Fibroblast of lung (primary cell): Measurements from ENCODE around the gene BCAS1. TPM values are rescaled to one million over a fixed set of nuclear protein-coding genes. Genes with fewer than 3 reads are reported as not detected.

ENCODE experiments used
- DNase-seq, 2 donors: peaks; one replicate each; pipeline versions ENCODE4 v3.0.0 to v3.0.0-alpha.2; 2010; ENCODE audit warnings: low read depth in 2 of 2
- H2AFZ ChIP-seq: 2 replicates; pipeline ENCODE4 v1.5.1; 2012; ENCODE audit warnings: low read length, control low read depth, inconsistent platforms
- H3K27ac ChIP-seq: 2 replicates; pipeline ENCODE4 v1.5.1; 2011; ENCODE audit warnings: low read length, control low read depth; ENCODE audit not compliant: insufficient read depth
- H3K27me3 ChIP-seq: 2 replicates; pipeline ENCODE4 v1.5.1; 2011; ENCODE audit warnings: mild to moderate bottlenecking, low read length; ENCODE audit not compliant: control insufficient read depth, insufficient read depth
- H3K36me3 ChIP-seq: 2 replicates; pipeline ENCODE4 v1.5.1; 2011; ENCODE audit warnings: low read length; ENCODE audit not compliant: control insufficient read depth, insufficient read depth
- H3K4me1 ChIP-seq: 2 replicates; pipeline ENCODE4 v1.5.1; 2011; ENCODE audit warnings: low read length; ENCODE audit not compliant: control insufficient read depth, insufficient read depth; ENCODE audit errors: extremely low read depth
- H3K4me2 ChIP-seq: 2 replicates; pipeline ENCODE4 v1.5.1; 2011; ENCODE audit warnings: low read length, control low read depth; ENCODE audit not compliant: insufficient read depth; ENCODE audit errors: extremely low read depth
- H3K4me3 ChIP-seq, 4 experiments: fragments of 200-600 bp in 1 of 4; sonication (generic) in 1 of 4; replicated peaks in 1 of 4; 2 replicates each; pipeline ENCODE4 v1.5.1; 2011 to 2016; ENCODE audit warnings: low read length in 4 of 4, low read depth in 3 of 4, mild to moderate bottlenecking in 3 of 4, control low read depth in 2 of 4, inconsistent platforms in 1 of 4, mixed read lengths in 1 of 4; ENCODE audit not compliant: insufficient read depth in 1 of 4; ENCODE audit errors: control extremely low read depth in 1 of 4
- H3K79me2 ChIP-seq: 2 replicates; pipeline ENCODE4 v1.5.1; 2012; ENCODE audit warnings: mild to moderate bottlenecking, low read length, inconsistent platforms; ENCODE audit not compliant: control insufficient read depth, insufficient read depth
- H3K9ac ChIP-seq: 2 replicates; pipeline ENCODE4 v1.5.1; 2011; ENCODE audit warnings: mild to moderate bottlenecking, low read length, control low read depth; ENCODE audit not compliant: insufficient read depth
- H3K9me3 ChIP-seq: 2 replicates; pipeline ENCODE4 v1.5.1; 2012; ENCODE audit warnings: low read depth, low read length; ENCODE audit not compliant: control insufficient read depth, insufficient read depth
- H4K20me1 ChIP-seq: 2 replicates; pipeline ENCODE4 v1.5.1; 2011; ENCODE audit warnings: low read length; ENCODE audit not compliant: control insufficient read depth, insufficient read depth; ENCODE audit errors: extremely low read depth
- CTCF ChIP-seq, 2 donors: IDR thresholded peaks in 1 of 2; conservative IDR thresholded peaks in 1 of 2; 1 replicate in 1 of 2; 2 replicates in 1 of 2; pipeline ENCODE4 v1.5.1; 2011 to 2012; ENCODE audit warnings: low read length in 2 of 2, control low read depth in 1 of 2, inconsistent platforms in 1 of 2, low read depth in 1 of 2, mild to moderate bottlenecking in 1 of 2
- EZH2 ChIP-seq: IDR thresholded peaks from 2 replicates; pipeline ENCODE4 v1.5.1; 2012; ENCODE audit warnings: low read length, control low read depth, mild to moderate bottlenecking; ENCODE audit errors: missing control alignments
- polyA plus RNA-seq, 2 donors: library from polyadenylated mRNA; depleted of rRNA in 1 of 2; stranded (reverse) in 1 of 2; unstranded in 1 of 2; fragments of >200 nt; gene quantifications; 2 replicates each; pipeline ENCODE4 v1.2.1, GENCODE V29; 2011 to 2012; ENCODE audit warnings: missing spikeins in 1 of 2
- total RNA-seq: library from RNA; depleted of rRNA; stranded (reverse); fragments of >200 nt; gene quantifications from 2 replicates; pipeline ENCODE4 v1.2.1, GENCODE V29; 2014

BCAS1 gene
- total and polyA plus RNA-seq, 2 donors (not counting 1 experiment from before 2014, with no cell fraction given): 0.17 TPM; not detected in 1

- no peaks in the 10 kb centered on the region for H3K27me3 ChIP-seq
- H2AFZ ChIP-seq: no peak overlapping the region
- DNase-seq: peak in 1 of 2 donors; percentile 32
- H3K9me3 ChIP-seq: no peaks in the 10 kb centered on the region
- H3K4me1 ChIP-seq: no peaks in the 10 kb centered on the region
- TF ChIP-seq EZH2 (no peak), CTCF (conservative IDR thresholded peaks at IDR 0.05 in 1 of 2, IDR thresholded peaks at IDR 0.05 in 1 of 2; ENCODE audit: low read depth in 1 of 2, low read length in 2 of 2) (no peak)
- no peak overlapping the region for H3K27ac ChIP-seq
- H4K20me1 ChIP-seq: no peaks in the 10 kb centered on the region
- H3K4me2 ChIP-seq: no peak overlapping the region
- no peaks in the 10 kb centered on the region for H3K36me3 ChIP-seq
- no peaks in the 10 kb centered on the region for H3K79me2 ChIP-seq
- H3K4me3 ChIP-seq: no peak overlapping the region
- H3K9ac ChIP-seq: no peak overlapping the region
These were observed 88.5 kb downstream of the BCAS1 start for GRCh38 chr20:53981752-53982437.

GRCh38 chr20:53981130-53981529 is 89.3 kb downstream of the BCAS1 start:
- DNase-seq: no peak
- no peak overlapping the region for H3K4me2 ChIP-seq
- H3K79me2 ChIP-seq: no peaks in the 10 kb centered on the region
- H3K36me3 ChIP-seq: no peaks in the 10 kb centered on the region
- no peaks in the 10 kb centered on the region for H4K20me1 ChIP-seq
- H2AFZ ChIP-seq: no peak overlapping the region
- H3K27ac ChIP-seq: no peak overlapping the region
- H3K4me1 ChIP-seq: no peaks in the 10 kb centered on the region
- H3K4me3 ChIP-seq: no peak overlapping the region
- no peaks in the 10 kb centered on the region for H3K27me3 ChIP-seq
- H3K9me3 ChIP-seq: no peaks in the 10 kb centered on the region
- no peak overlapping the region for H3K9ac ChIP-seq
- no peak for TF ChIP-seq CTCF (conservative IDR thresholded peaks at IDR 0.05 in 1 of 2, IDR thresholded peaks at IDR 0.05 in 1 of 2; ENCODE audit: low read depth in 1 of 2, low read length in 2 of 2)
- TF ChIP-seq EZH2: no peak

- Histone ChIP-seq H3K36me3 (no peaks in the 10 kb centered on the region), H3K9ac (no peak overlapping the region), H3K9me3 (no peaks in the 10 kb centered on the region), H4K20me1 (no peaks in the 10 kb centered on the region), H2AFZ (no peak overlapping the region), H3K27me3 (no peaks in the 10 kb centered on the region), H3K27ac (no peak overlapping the region), H3K4me1 (no peaks in the 10 kb centered on the region), H3K4me2 (no peak overlapping the region), H3K4me3 (no peak overlapping the region), H3K79me2 (no peaks in the 10 kb centered on the region)
- TF ChIP-seq EZH2 (no peak), CTCF (conservative IDR thresholded peaks at IDR 0.05 in 1 of 2, IDR thresholded peaks at IDR 0.05 in 1 of 2; ENCODE audit: low read depth in 1 of 2, low read length in 2 of 2) (no peak)
- peak in 1 of 2 donors; percentile 15 for DNase-seq
These were observed 90.3 kb downstream of the BCAS1 start for GRCh38 chr20:53980031-53980465.
